OCI-LY7 (cell line): ENCODE measurements around the gene LRRC34. TPM values are rescaled to one million over a fixed set of nuclear protein-coding genes. Genes with fewer than 3 reads are reported as not detected.

Experiments
- BruUV-seq: library from RNA; stranded (reverse); fragments of 400-500 nt; replicated peaks from 2 replicates; lab custom pipeline; 2021; lab: Mats Ljungman, UMichigan
- CTCF ChIA-PET: fragments of 300-600 bp; sonication (Branson Sonifier 250); formaldehyde crosslinking; loops from one replicate; lab custom pipeline; 2022; ENCODE audit warnings: antibody characterized with exemption; ENCODE audit not compliant: unreplicated experiment; lab: Charles Lee
- POLR2A ChIA-PET: fragments of 300-600 bp; sonication (Branson Sonifier 250); formaldehyde crosslinking; loops from one replicate; lab custom pipeline; 2022; ENCODE audit warnings: antibody characterized with exemption; lab: Charles Lee
- DNase-seq: peaks from one replicate; pipeline ENCODE4 v3.0.0-alpha.2; 2015; ENCODE audit warnings: low spot score
- H2AFZ ChIP-seq: fragments of 200-600 bp; sonication (generic), shearing (Covaris generic); 2 replicates; pipeline ENCODE4 v1.6.1; 2014; ENCODE audit warnings: mild to moderate bottlenecking, antibody characterized with exemption, low read length, moderate library complexity
- H3K27ac ChIP-seq: fragments of 200-600 bp; sonication (generic); 2 replicates; pipeline ENCODE4 v1.5.1; 2014; ENCODE audit warnings: mixed run types, low read depth, mild to moderate bottlenecking, moderate library complexity, low read length, inconsistent platforms; ENCODE audit not compliant: poor library complexity, severe bottlenecking
- H3K36me3 ChIP-seq: fragments of 200-600 bp; sonication (generic); 2 replicates; pipeline ENCODE4 v1.6.1; 2014; ENCODE audit warnings: mild to moderate bottlenecking, antibody characterized with exemption, low read length, moderate library complexity, mixed read lengths; ENCODE audit not compliant: insufficient read depth
- H3K4me1 ChIP-seq: fragments of 200-600 bp; sonication (generic); 2 replicates; pipeline ENCODE4 v1.5.1; 2014; ENCODE audit warnings: mild to moderate bottlenecking, low read length; ENCODE audit not compliant: insufficient read depth, poor library complexity, severe bottlenecking
- H3K4me2 ChIP-seq: fragments of 200-600 bp; sonication (generic); 2 replicates; pipeline ENCODE4 v1.6.1; 2014; ENCODE audit warnings: mild to moderate bottlenecking, low read length
- H3K4me3 ChIP-seq: fragments of 200-600 bp; sonication (generic); 2 replicates; pipeline ENCODE4 v1.5.1; 2014; ENCODE audit warnings: mild to moderate bottlenecking, low read depth, low read length; ENCODE audit not compliant: poor library complexity, severe bottlenecking
- H3K79me2 ChIP-seq: fragments of 200-600 bp; sonication (generic); 2 replicates; pipeline ENCODE4 v1.6.1; 2016; ENCODE audit warnings: low read depth, mild to moderate bottlenecking, low read length, moderate library complexity, mixed read lengths; ENCODE audit not compliant: insufficient read depth
- H3K9me2 ChIP-seq: fragments of 200-600 bp; sonication (generic); 2 replicates; pipeline ENCODE4 v1.6.1; 2016; ENCODE audit warnings: mild to moderate bottlenecking, low read length, mixed read lengths; ENCODE audit not compliant: insufficient read depth
- H3K9me3 ChIP-seq: fragments of 200-600 bp; sonication (generic); 2 replicates; pipeline ENCODE4 v1.6.1; 2014; ENCODE audit warnings: mild to moderate bottlenecking, mixed run types, low read length, mixed read lengths
- H4K20me1 ChIP-seq: fragments of 200-600 bp; sonication (generic); 2 replicates; pipeline ENCODE4 v1.6.1; 2014; ENCODE audit warnings: mild to moderate bottlenecking, antibody characterized with exemption, low read length, moderate library complexity, mixed read lengths; ENCODE audit not compliant: insufficient read depth
- CTCF ChIP-seq: fragments of 200-600 bp; sonication (generic); conservative IDR thresholded peaks from 2 replicates; pipeline ENCODE4 v1.5.1; 2014; ENCODE audit warnings: mild to moderate bottlenecking, antibody characterized with exemption, low read length, moderate library complexity, mixed read lengths
- EZH2phosphoT487 ChIP-seq: fragments of 200-600 bp; sonication (generic); IDR thresholded peaks from 2 replicates; pipeline ENCODE4 v1.6.1; 2018; ENCODE audit warnings: low read depth, borderline replicate concordance, mild to moderate bottlenecking, mixed run types, antibody characterized with exemption, low read length, moderate library complexity, mixed read lengths
- intact Hi-C: fragments of 100-400 bp; cut with micrococcal nuclease; formaldehyde crosslinking; loops from one replicate; pipeline ENCODE4 v1.10.0; 2022; ENCODE audit not compliant: unreplicated experiment
- total RNA-seq, 2 experiments: library from RNA; depleted of rRNA in 1 of 2; stranded (reverse); fragments of >200 nt in 1 of 2; shearing (Covaris generic) in 1 of 2; gene quantifications; 2 replicates each; pipeline ENCODE4 v1.2.3, GENCODE V29; 2014 to 2022

Gene LRRC34
- total RNA-seq, 2 experiments from 2014 or later: 2.2 to 3.3 TPM

GRCh38 chr3:169777822-169778221, 34.9 kb downstream of the LRRC34 start:
- ChIA-PET POLR2A (no interaction called here), CTCF (no interaction called here)
- H3K9me3 ChIP-seq: no peaks in the 10 kb centered on the region
- intact Hi-C loops: loop anchor here (10.0 kb wide), 1 partner anchor 1573 kb away; no protein-coding TSS in a partner anchor
- H3K4me2 ChIP-seq: no peak overlapping the region
- H3K36me3 ChIP-seq: peaks cover 86% of the 10 kb centered on the region
- no peak overlapping the region for H2AFZ ChIP-seq
- no peaks in the 10 kb centered on the region for H4K20me1 ChIP-seq
- no peak for TF ChIP-seq CTCF
- no TSS peak for BruUV-seq
- peaks cover 26% of the 10 kb centered on the region for H3K4me1 ChIP-seq
- no peak overlapping the region for H3K4me3 ChIP-seq
- H3K79me2 ChIP-seq: peaks cover 39% of the 10 kb centered on the region
- H3K27ac ChIP-seq: no peak overlapping the region
- DNase-seq: no peak
- no peaks in the 10 kb centered on the region for H3K9me2 ChIP-seq

GRCh38 chr3:169774186-169774585, 38.5 kb downstream of the LRRC34 start:
- peaks cover 39% of the 10 kb centered on the region for H3K79me2 ChIP-seq
- POLR2A ChIA-PET: interaction anchor here (0.6 to 1.7 kb wide), 5 partner anchors 10 to 579 kb away, joined by 3 to 5 read pairs (median 4); no protein-coding TSS in a partner anchor

More at GRCh38 chr3:169774186-169774585, 38.5 kb downstream of the LRRC34 start:
- no peak for DNase-seq
- Histone ChIP-seq H3K4me2 (peak overlapping the region; percentile 90), H3K4me3 (peak overlapping the region; percentile 84), H4K20me1 (no peaks in the 10 kb centered on the region), H3K4me1 (peaks cover 31% of the 10 kb centered on the region), H2AFZ (peak overlapping the region; percentile 76; the same call in 1 of the 2 replicates), H3K9me3 (no peaks in the 10 kb centered on the region), H3K9me2 (no peaks in the 10 kb centered on the region), H3K36me3 (peaks cover 52% of the 10 kb centered on the region), H3K27ac (peak overlapping the region; percentile 92)
- no peak for TF ChIP-seq EZH2phosphoT487
- TF ChIP-seq CTCF: no peak
- CTCF ChIA-PET: interaction anchor here (0.7 kb wide), 1 partner anchor 92 kb away, joined by 3 read pairs; no protein-coding TSS in a partner anchor
- BruUV-seq: no TSS peak
- intact Hi-C loops: loop anchor here (5.0 to 10.0 kb wide), 4 partner anchors 68 to 1682 kb away; no protein-coding TSS in a partner anchor
